ENCODE measurements around the gene CDK6. TPM values are rescaled to one million over a fixed set of nuclear protein-coding genes. Genes with fewer than 3 reads are reported as not detected.
"Not testable (repeated sequence)": the region's sequence is repeated elsewhere in the genome, so short reads cannot be mapped to it uniquely, and the experiment has no call there.

CDK6 gene
- total RNA-seq, 4 donors from 2014 or later, result 43.6 to 85.1 (median 63.3) TPM

DNA sequence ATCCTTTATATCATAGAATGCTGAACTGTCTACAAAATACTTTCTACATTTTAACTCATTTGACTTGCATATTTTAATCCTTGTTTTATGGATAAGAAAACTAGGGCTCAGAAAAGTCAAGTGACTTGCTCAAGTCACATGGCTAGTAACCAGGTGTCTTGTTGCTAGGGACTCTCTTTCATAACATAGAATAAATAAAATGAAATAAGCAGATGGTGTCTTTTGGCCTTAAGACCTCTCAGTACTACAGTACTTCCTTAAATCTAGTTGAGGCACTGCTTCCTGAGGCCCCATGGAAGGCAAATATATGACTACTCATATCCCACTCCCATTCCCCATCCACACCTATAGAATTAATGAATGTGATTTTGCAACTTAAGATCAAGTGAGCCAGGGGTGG lies 87.9 kb downstream of the CDK6 start:
- intact Hi-C loops (cut with DNase I; ENCODE audit: low total_unique reads), result no loop called here
- H3K4me3 ChIP-seq (ENCODE audit: low read depth, poor library complexity, severe bottlenecking), result no peak overlapping the region
- DNase-seq (ENCODE audit: low spot score in 2 of 2), result no peak
- TF ChIP-seq, protein P1, sequence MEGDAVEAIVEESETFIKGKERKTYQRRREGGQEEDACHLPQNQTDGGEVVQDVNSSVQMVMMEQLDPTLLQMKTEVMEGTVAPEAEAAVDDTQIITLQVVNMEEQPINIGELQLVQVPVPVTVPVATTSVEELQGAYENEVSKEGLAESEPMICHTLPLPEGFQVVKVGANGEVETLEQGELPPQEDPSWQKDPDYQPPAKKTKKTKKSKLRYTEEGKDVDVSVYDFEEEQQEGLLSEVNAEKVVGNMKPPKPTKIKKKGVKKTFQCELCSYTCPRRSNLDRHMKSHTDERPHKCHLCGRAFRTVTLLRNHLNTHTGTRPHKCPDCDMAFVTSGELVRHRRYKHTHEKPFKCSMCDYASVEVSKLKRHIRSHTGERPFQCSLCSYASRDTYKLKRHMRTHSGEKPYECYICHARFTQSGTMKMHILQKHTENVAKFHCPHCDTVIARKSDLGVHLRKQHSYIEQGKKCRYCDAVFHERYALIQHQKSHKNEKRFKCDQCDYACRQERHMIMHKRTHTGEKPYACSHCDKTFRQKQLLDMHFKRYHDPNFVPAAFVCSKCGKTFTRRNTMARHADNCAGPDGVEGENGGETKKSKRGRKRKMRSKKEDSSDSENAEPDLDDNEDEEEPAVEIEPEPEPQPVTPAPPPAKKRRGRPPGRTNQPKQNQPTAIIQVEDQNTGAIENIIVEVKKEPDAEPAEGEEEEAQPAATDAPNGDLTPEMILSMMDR (IDR thresholded peaks at IDR 0.05), result no peak
- TF ChIP-seq POLR2A (IDR thresholded peaks at IDR 0.05), result no peak

DNA sequence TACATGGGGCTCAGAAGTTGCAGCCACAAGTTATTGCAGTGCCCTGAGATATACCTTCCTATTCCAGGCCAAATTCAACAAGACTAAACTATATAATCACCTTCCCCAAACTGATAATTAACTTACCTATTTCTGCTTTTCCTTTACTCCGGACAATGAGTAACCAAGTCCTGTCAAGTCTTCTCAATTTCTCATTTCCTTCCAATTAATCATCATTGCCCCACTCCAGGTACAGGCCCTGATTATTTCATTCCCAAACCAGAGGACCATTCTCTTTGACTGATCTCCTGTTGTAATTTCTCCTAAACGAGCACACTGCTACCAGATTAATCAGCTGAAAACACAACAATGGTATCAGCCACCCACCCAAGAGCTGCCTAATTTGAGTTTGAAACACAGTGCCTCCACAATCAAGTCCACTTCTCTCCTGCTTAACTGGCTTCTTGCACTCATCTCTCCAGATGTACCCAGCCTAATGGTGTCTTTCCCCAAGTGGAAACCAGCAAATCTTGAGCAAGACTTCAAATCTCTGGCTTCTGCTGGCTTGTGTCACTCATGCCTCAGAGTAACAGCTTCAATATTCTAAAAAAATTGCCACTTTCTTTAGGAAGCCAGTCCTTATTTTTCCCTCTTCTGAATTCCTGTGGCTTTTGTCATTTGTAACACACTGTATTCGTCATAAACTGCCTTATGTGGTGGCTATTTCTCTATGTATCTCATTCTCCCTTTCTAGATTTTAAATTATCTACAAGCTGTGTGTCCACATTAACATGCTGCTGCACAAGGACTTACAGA lies 89.1 kb downstream of the CDK6 start:
- 69 to 80% methylated on average over 3 of the region's 3 CpGs for WGBS, 2 donors
- no peak for TF ChIP-seq POLR2A (IDR thresholded peaks at IDR 0.05)
- TF ChIP-seq, protein P1 (IDR thresholded peaks at IDR 0.05), result no peak
- DNase-seq (ENCODE audit: low spot score in 2 of 2), result no peak
- no peak overlapping the region for H3K4me3 ChIP-seq (ENCODE audit: low read depth, poor library complexity, severe bottlenecking)
- intact Hi-C loops (cut with DNase I; ENCODE audit: low total_unique reads), result no loop called here

DNA sequence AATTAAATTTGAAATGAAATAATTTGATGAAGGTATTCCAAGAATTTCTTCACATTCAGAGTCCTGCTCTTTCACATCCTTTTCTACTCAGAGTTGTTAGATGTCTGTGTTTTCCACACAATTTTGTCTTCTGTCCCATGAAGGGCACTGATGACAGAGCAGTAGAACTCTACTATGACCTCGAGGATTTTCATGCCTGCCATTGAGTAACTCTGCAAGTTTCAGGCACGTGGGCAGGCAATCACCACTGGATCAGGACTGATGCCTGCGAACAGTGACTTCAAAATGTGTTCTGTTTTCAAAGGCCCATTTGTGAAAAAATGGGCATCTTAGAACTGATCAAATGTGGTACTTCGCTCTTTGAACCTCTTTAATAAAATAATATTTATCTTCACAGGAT lies 91.1 kb downstream of the CDK6 start:
- intact Hi-C loops (cut with DNase I; ENCODE audit: low total_unique reads), result no loop called here
- no peak overlapping the region for H3K4me3 ChIP-seq (ENCODE audit: low read depth, poor library complexity, severe bottlenecking)
- 92 to 93% methylated on average over 4 of the region's 4 CpGs for WGBS, 2 donors
- DNase-seq (ENCODE audit: low spot score in 2 of 2), result no peak
- TF ChIP-seq, protein P1 (IDR thresholded peaks at IDR 0.05), result no peak
- no peak for TF ChIP-seq POLR2A (IDR thresholded peaks at IDR 0.05)

DNA sequence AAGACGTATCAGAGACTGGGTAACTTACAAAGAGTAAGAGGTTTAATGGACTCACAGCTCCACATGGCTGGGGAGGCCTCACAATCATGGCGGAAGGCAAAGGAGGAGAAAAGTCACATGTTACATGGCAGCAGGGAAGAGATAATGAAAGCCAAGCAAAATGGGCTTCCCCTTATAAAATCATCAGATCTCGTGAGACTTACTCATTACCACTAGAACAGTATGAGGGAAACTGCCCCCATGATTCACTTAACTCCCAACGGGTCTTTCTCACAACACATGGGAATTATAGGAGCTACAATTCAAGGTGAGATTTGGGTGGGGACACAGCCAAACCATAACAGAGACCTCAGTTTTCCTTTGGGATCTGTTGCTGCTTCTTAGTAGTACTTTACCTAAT lies 92.2 kb downstream of the CDK6 start:
- intact Hi-C loops (cut with DNase I; ENCODE audit: low total_unique reads); H3K4me3 ChIP-seq (ENCODE audit: low read depth, poor library complexity, severe bottlenecking); DNase-seq (ENCODE audit: low spot score in 2 of 2): not testable (repeated sequence)
- WGBS, 2 donors, result 92 to 96% methylated on average over 4 of the region's 4 CpGs

DNA sequence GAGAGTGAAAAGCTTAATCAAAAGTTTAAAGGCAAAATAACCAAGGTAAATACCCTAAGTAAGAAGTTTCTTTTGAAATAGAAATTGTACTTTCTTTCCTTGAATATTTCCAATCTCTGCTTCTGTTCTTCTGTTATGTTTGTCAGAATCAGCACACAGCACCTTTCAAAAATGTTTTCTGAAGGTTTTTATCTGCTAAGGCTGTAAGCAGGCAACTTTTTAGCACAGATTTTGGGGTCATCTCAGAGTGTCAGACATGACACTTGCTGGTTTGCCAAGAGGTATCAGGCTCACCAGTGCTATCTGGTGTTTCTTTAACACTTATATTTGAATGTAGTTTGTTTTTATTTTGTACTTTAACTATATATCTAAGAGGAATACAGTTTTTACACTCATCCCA lies 94.2 kb downstream of the CDK6 start:
- intact Hi-C loops (cut with DNase I; ENCODE audit: low total_unique reads), result no loop called here
- H3K4me3 ChIP-seq (ENCODE audit: low read depth, poor library complexity, severe bottlenecking), result no peak overlapping the region
- TF ChIP-seq, protein P1 (IDR thresholded peaks at IDR 0.05), result no peak
- no peak for TF ChIP-seq POLR2A (IDR thresholded peaks at IDR 0.05)
- DNase-seq (ENCODE audit: low spot score in 2 of 2), result no peak

DNA sequence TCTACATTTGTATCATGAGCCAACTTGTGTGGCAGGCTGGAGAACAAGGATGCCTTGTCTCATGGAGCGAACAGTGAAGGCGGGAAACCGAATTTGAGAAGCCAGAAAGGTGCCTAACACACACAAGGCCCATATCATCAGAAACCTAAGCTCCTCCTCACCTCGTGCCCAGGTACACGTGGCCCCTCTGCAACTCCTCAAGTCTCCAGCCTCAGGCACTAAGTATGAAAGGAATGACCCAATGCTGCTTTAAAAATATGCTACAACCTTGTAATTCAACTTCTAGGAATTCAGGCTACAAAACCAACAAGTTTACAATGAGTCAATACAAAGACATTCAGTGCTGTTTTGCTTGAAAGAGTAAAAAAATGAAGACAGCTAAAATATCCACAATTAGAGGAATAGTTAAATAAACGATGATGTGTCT lies 95.7 kb downstream of the CDK6 start:
- H3K4me3 ChIP-seq (ENCODE audit: low read depth, poor library complexity, severe bottlenecking), result no peak overlapping the region
- TF ChIP-seq, protein P1 (IDR thresholded peaks at IDR 0.05), result no peak
- no peak for TF ChIP-seq POLR2A (IDR thresholded peaks at IDR 0.05)
- no peak for DNase-seq (ENCODE audit: low spot score in 2 of 2)
- intact Hi-C loops (cut with DNase I; ENCODE audit: low total_unique reads), result no loop called here
- WGBS, 2 donors, result 63% methylated on average over 6 of the region's 6 CpGs

Measured in lower leg skin (tissue), 4 donors.